ENCODE data around the gene REELD1.

Gene REELD1

GRCh38 chr4:146271466-146271865, 57.1 kb downstream of the REELD1 start:
- DNase-seq: no peak

GRCh38 chr4:146273204-146273901, 59.0 kb downstream of the REELD1 start:
- no peak for DNase-seq

GRCh38 chr4:146274774-146275173, 60.4 kb downstream of the REELD1 start:
- no peak for DNase-seq

- DNase-seq: no peak
Measured at GRCh38 chr4:146275370-146275769, 61.0 kb downstream of the REELD1 start.

GRCh38 chr4:146278986-146279385, 64.6 kb downstream of the REELD1 start:
- DNase-seq: no peak

Data from DMS153 (cell line).